ENCODE results near the gene ADARB1.

DNA sequence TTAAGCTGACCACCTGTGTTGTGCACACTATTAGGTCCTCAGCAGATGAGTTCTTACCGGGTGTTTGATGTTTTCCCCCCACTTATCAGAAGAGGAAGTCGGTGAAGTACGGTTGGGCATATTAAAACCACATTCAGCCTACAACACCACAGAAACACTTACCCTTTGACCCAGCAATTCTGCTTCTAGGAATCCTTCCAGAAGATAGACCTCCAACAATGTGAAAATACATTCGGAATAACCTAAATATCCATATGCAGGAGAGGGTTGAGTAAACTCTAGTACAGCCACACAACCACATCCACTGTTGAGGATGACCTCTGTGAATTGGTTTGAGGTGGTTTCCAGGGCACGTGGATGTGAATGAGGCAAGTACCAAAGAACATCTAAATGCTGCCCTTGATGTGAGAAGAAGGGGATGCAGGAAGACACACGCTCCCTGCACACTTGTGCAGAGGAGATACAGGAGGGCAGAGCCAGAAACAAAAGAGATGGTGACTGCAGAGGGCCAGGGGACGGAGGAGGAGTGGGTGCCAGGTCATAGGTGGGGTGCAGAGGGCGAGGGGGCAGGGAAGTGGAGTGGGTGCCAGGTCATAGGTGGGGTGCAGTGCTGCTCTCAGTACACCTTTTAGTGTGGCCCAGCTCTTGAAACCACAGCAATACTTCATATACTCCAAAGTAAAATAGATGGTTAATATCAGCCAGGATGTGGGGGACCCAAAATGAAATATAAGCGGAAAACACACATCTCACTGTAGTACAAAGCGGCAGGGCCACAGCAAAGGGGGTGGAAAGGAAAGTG, 12.8 kb downstream of the ADARB1 start:
- TF ChIP-seq CTCF (IDR thresholded peaks at IDR 0.05) = no peak
- TF ChIP-seq, protein P1, sequence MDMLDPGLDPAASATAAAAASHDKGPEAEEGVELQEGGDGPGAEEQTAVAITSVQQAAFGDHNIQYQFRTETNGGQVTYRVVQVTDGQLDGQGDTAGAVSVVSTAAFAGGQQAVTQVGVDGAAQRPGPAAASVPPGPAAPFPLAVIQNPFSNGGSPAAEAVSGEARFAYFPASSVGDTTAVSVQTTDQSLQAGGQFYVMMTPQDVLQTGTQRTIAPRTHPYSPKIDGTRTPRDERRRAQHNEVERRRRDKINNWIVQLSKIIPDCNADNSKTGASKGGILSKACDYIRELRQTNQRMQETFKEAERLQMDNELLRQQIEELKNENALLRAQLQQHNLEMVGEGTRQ (IDR thresholded peaks at IDR 0.05; ENCODE audit: borderline replicate concordance, low read depth, low read length) = no peak
- TF ChIP-seq RXRA (IDR thresholded peaks at IDR 0.05; ENCODE audit: borderline replicate concordance, low read depth) = no peak
- TF ChIP-seq EP300 (IDR thresholded peaks at IDR 0.05; ENCODE audit: borderline replicate concordance in 1 of 2, low read depth in 1 of 2, low read length in 1 of 2) = no peak
- no peak for TF ChIP-seq TAF1 (IDR thresholded peaks at IDR 0.05; ENCODE audit: borderline replicate concordance, low read depth, low read length)
- no peak for TF ChIP-seq FOXJ3 (CRISPR knock-in tag; IDR thresholded peaks at IDR 0.05)
- no peak for TF ChIP-seq NFIC (IDR thresholded peaks at IDR 0.05; ENCODE audit: borderline replicate concordance)
